OCI-LY7 (cell line): Measurements from ENCODE around the gene PAPOLB. TPM values are rescaled to one million over a fixed set of nuclear protein-coding genes. Genes with fewer than 3 reads are reported as not detected.

Experiments
- BruUV-seq: library from RNA; stranded (reverse); fragments of 400-500 nt; replicated peaks from 2 replicates; lab custom pipeline; 2021; lab: Mats Ljungman, UMichigan
- CTCF ChIA-PET: fragments of 300-600 bp; sonication (Branson Sonifier 250); formaldehyde crosslinking; loops from one replicate; lab custom pipeline; 2022; ENCODE audit warnings: antibody characterized with exemption; ENCODE audit not compliant: unreplicated experiment; lab: Charles Lee
- POLR2A ChIA-PET: fragments of 300-600 bp; sonication (Branson Sonifier 250); formaldehyde crosslinking; loops from one replicate; lab custom pipeline; 2022; ENCODE audit warnings: antibody characterized with exemption; lab: Charles Lee
- DNase-seq: peaks from one replicate; pipeline ENCODE4 v3.0.0-alpha.2; 2015; ENCODE audit warnings: low spot score
- H2AFZ ChIP-seq: fragments of 200-600 bp; sonication (generic), shearing (Covaris generic); 2 replicates; pipeline ENCODE4 v1.6.1; 2014; ENCODE audit warnings: mild to moderate bottlenecking, antibody characterized with exemption, low read length, moderate library complexity
- H3K27ac ChIP-seq: fragments of 200-600 bp; sonication (generic); 2 replicates; pipeline ENCODE4 v1.5.1; 2014; ENCODE audit warnings: mixed run types, low read depth, mild to moderate bottlenecking, moderate library complexity, low read length, inconsistent platforms; ENCODE audit not compliant: poor library complexity, severe bottlenecking
- H3K36me3 ChIP-seq: fragments of 200-600 bp; sonication (generic); 2 replicates; pipeline ENCODE4 v1.6.1; 2014; ENCODE audit warnings: mild to moderate bottlenecking, antibody characterized with exemption, low read length, moderate library complexity, mixed read lengths; ENCODE audit not compliant: insufficient read depth
- H3K4me1 ChIP-seq: fragments of 200-600 bp; sonication (generic); 2 replicates; pipeline ENCODE4 v1.5.1; 2014; ENCODE audit warnings: mild to moderate bottlenecking, low read length; ENCODE audit not compliant: insufficient read depth, poor library complexity, severe bottlenecking
- H3K4me2 ChIP-seq: fragments of 200-600 bp; sonication (generic); 2 replicates; pipeline ENCODE4 v1.6.1; 2014; ENCODE audit warnings: mild to moderate bottlenecking, low read length
- H3K4me3 ChIP-seq: fragments of 200-600 bp; sonication (generic); 2 replicates; pipeline ENCODE4 v1.5.1; 2014; ENCODE audit warnings: mild to moderate bottlenecking, low read depth, low read length; ENCODE audit not compliant: poor library complexity, severe bottlenecking
- H3K79me2 ChIP-seq: fragments of 200-600 bp; sonication (generic); 2 replicates; pipeline ENCODE4 v1.6.1; 2016; ENCODE audit warnings: low read depth, mild to moderate bottlenecking, low read length, moderate library complexity, mixed read lengths; ENCODE audit not compliant: insufficient read depth
- H3K9me2 ChIP-seq: fragments of 200-600 bp; sonication (generic); 2 replicates; pipeline ENCODE4 v1.6.1; 2016; ENCODE audit warnings: mild to moderate bottlenecking, low read length, mixed read lengths; ENCODE audit not compliant: insufficient read depth
- H3K9me3 ChIP-seq: fragments of 200-600 bp; sonication (generic); 2 replicates; pipeline ENCODE4 v1.6.1; 2014; ENCODE audit warnings: mild to moderate bottlenecking, mixed run types, low read length, mixed read lengths
- H4K20me1 ChIP-seq: fragments of 200-600 bp; sonication (generic); 2 replicates; pipeline ENCODE4 v1.6.1; 2014; ENCODE audit warnings: mild to moderate bottlenecking, antibody characterized with exemption, low read length, moderate library complexity, mixed read lengths; ENCODE audit not compliant: insufficient read depth
- EZH2phosphoT487 ChIP-seq: fragments of 200-600 bp; sonication (generic); IDR thresholded peaks from 2 replicates; pipeline ENCODE4 v1.6.1; 2018; ENCODE audit warnings: low read depth, borderline replicate concordance, mild to moderate bottlenecking, mixed run types, antibody characterized with exemption, low read length, moderate library complexity, mixed read lengths
- intact Hi-C: fragments of 100-400 bp; cut with micrococcal nuclease; formaldehyde crosslinking; loops from one replicate; pipeline ENCODE4 v1.10.0; 2022; ENCODE audit not compliant: unreplicated experiment
- total RNA-seq, 2 experiments: library from RNA; depleted of rRNA in 1 of 2; stranded (reverse); fragments of >200 nt in 1 of 2; shearing (Covaris generic) in 1 of 2; gene quantifications; 2 replicates each; pipeline ENCODE4 v1.2.3, GENCODE V29; 2014 to 2022
- TF ChIP-seq, protein P1 (sequence below): fragments of 200-600 bp; sonication (generic); conservative IDR thresholded peaks from 2 replicates; pipeline ENCODE4 v1.5.1; 2014; ENCODE audit warnings: mild to moderate bottlenecking, antibody characterized with exemption, low read length, moderate library complexity, mixed read lengths

Gene PAPOLB
- total RNA-seq, 2 experiments from 2014 or later = not detected

DNA sequence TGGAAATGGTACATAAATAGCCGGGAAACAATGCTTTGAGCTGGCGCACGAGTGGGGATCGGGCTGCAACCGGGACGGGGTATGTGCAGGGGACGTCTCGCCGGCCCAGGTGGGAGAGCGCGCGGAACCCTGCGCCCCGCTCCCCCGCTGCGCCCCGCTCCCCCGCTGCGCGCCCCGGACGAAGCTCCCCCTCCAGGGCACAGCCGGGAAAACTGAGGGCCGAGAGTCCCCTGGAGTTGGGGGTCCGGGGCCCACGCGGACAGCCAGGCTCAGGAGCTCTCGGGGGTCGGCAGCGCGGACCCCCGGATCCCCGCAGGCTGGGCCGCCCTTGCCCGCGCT lies 21.2 kb upstream of the PAPOLB start:
- ChIA-PET POLR2A (interaction anchor here (0.5 to 1.1 kb wide), 2 partner anchors 16 to 34 kb away, joined by 4 read pairs; no protein-coding TSS in a partner anchor), CTCF (no interaction called here)
- H2AFZ ChIP-seq = no peak overlapping the region

DNA sequence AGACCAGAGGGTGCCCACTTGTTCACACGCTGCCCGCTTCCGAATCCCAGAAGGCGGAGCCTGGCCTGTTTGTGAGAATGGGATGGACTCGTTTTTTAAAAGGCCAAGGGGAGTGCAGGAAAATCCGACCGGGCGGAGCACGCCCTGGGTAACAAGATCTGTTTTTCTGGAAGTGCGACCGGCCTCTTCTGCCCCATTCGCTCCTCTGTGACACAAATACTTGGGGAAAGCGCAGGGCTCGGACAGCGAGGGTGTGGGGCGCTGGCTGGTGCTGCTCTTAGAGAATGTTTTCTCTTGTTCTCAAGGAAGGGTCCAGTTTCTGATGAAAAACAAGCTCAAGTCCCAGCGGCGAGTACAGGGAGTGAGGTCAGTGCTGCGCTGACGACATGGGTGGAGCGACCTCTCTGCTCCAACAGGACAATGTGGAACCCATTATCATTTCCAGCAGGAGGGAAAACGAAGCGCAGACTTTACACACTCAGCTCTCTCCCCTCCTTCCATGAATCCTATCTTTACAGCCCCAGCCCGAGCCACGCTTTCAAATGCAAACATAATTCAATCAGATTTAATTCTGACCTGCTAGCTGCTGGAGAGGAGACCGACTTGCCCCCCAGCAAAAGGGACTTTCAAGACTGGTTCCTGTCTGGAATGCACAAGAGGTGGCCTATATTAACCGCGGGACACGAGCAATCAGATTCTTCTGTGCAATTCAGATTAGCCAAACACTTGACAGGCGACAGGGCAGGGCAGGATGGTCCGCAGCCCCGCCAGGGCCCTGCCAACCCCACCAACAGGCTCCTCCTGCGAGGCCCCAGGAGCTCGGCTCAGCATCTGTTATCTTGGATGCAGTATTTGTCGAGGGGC lies 20.6 kb upstream of the PAPOLB start:
- H3K27ac ChIP-seq = no peak overlapping the region
- no peak for TF ChIP-seq EZH2phosphoT487
- TF ChIP-seq, protein P1, sequence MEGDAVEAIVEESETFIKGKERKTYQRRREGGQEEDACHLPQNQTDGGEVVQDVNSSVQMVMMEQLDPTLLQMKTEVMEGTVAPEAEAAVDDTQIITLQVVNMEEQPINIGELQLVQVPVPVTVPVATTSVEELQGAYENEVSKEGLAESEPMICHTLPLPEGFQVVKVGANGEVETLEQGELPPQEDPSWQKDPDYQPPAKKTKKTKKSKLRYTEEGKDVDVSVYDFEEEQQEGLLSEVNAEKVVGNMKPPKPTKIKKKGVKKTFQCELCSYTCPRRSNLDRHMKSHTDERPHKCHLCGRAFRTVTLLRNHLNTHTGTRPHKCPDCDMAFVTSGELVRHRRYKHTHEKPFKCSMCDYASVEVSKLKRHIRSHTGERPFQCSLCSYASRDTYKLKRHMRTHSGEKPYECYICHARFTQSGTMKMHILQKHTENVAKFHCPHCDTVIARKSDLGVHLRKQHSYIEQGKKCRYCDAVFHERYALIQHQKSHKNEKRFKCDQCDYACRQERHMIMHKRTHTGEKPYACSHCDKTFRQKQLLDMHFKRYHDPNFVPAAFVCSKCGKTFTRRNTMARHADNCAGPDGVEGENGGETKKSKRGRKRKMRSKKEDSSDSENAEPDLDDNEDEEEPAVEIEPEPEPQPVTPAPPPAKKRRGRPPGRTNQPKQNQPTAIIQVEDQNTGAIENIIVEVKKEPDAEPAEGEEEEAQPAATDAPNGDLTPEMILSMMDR = no peak
- H3K4me1 ChIP-seq = no peaks in the 10 kb centered on the region
- H2AFZ ChIP-seq = no peak overlapping the region
- intact Hi-C loops = no loop called here
- H3K9me3 ChIP-seq = no peaks in the 10 kb centered on the region
- no TSS peak for BruUV-seq
- H4K20me1 ChIP-seq = no peaks in the 10 kb centered on the region
- no peaks in the 10 kb centered on the region for H3K9me2 ChIP-seq
- H3K79me2 ChIP-seq = no peaks in the 10 kb centered on the region
- DNase-seq = no peak
- no peaks in the 10 kb centered on the region for H3K36me3 ChIP-seq
- H3K4me2 ChIP-seq = no peak overlapping the region
- POLR2A ChIA-PET = interaction anchor here (0.5 to 1.1 kb wide), 2 partner anchors 15 to 34 kb away, joined by 4 read pairs; no protein-coding TSS in a partner anchor
- CTCF ChIA-PET = no interaction called here
- H3K4me3 ChIP-seq = no peak overlapping the region

More for the DNA sequence above, 21.2 kb upstream of the PAPOLB start:
- H3K4me2 ChIP-seq = no peak overlapping the region
- H3K27ac ChIP-seq = no peak overlapping the region
- no peak overlapping the region for H3K4me3 ChIP-seq
- H3K9me3 ChIP-seq = no peaks in the 10 kb centered on the region
- no peaks in the 10 kb centered on the region for H3K4me1 ChIP-seq
- no peaks in the 10 kb centered on the region for H3K36me3 ChIP-seq
- no TSS peak for BruUV-seq
- no peaks in the 10 kb centered on the region for H3K9me2 ChIP-seq
- DNase-seq = no peak
- intact Hi-C loops = no loop called here
- H4K20me1 ChIP-seq = no peaks in the 10 kb centered on the region
- H3K79me2 ChIP-seq = no peaks in the 10 kb centered on the region
- no peak for TF ChIP-seq EZH2phosphoT487

DNA sequence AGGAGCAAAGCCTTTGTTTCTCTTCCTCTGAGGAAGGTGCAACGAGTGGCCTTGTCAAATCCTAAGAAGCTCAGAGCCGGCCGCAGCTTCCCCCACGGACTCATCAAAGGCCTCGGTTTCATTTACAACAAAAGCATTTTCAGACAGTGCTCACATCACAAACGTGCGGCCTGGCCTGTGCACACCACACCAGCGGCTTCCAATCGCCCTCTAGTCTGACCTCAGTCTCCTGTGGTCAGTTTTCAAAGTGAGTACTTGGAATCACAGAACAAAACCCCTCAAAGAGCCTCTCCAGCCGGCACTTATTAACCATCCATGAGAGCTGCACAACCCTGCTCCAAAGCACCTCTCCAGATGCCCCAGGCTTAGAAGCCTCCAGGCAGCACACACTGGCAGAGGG lies 18.4 kb upstream of the PAPOLB start:
- DNase-seq = no peak
- Histone ChIP-seq H2AFZ (no peak overlapping the region), H3K27ac (no peak overlapping the region), H3K9me2 (no peaks in the 10 kb centered on the region), H3K4me1 (no peaks in the 10 kb centered on the region), H3K4me3 (no peak overlapping the region), H3K9me3 (no peaks in the 10 kb centered on the region), H3K79me2 (no peaks in the 10 kb centered on the region), H3K36me3 (no peaks in the 10 kb centered on the region), H4K20me1 (no peaks in the 10 kb centered on the region), H3K4me2 (no peak overlapping the region)
- CTCF ChIA-PET = interaction anchor here (0.6 kb wide), 1 partner anchor 19 kb away, joined by 3 read pairs; no protein-coding TSS in a partner anchor
- BruUV-seq = no TSS peak
- no peak for TF ChIP-seq EZH2phosphoT487
- TF ChIP-seq, protein P1 = no peak
- POLR2A ChIA-PET = interaction anchor here (0.6 kb wide), 1 partner anchor 48 kb away, joined by 4 read pairs; no protein-coding TSS in a partner anchor
- intact Hi-C loops = no loop called here
